HEK293 (cell line): ENCODE results near the gene OR52A5.

Source experiments
- IKZF3 ChIP-seq: fragments of 450-650 bp; IDR thresholded peaks from 2 replicates; pipeline ENCODE4 v1.5.0; 2018; ENCODE audit warnings: missing biosample characterization, mild to moderate bottlenecking, missing genetic modification characterization, moderate library complexity
- WT1 ChIP-seq: fragments of 450-650 bp; formaldehyde crosslinking; IDR thresholded peaks from 2 replicates; pipeline ENCODE4 v1.5.1; 2016; ENCODE audit warnings: missing biosample characterization, missing genetic modification characterization
- ZBTB8A ChIP-seq: fragments of 450-650 bp; formaldehyde crosslinking; IDR thresholded peaks from 2 replicates; pipeline ENCODE4 v1.5.1; 2016; ENCODE audit warnings: missing biosample characterization, missing genetic modification characterization
- ZNF629 ChIP-seq: fragments of 450-650 bp; formaldehyde crosslinking; IDR thresholded peaks from 2 replicates; pipeline ENCODE4 v1.5.1; 2017; ENCODE audit warnings: missing biosample characterization, missing genetic modification characterization
- ZNF768 ChIP-seq: fragments of 450-650 bp; formaldehyde crosslinking; IDR thresholded peaks from 2 replicates; pipeline ENCODE4 v1.5.1; 2018; ENCODE audit warnings: missing biosample characterization, mild to moderate bottlenecking, missing genetic modification characterization
- TF ChIP-seq, protein P1 (sequence below): fragments of 450-650 bp; formaldehyde crosslinking; IDR thresholded peaks from 2 replicates; pipeline ENCODE4 v1.5.1; 2016; ENCODE audit warnings: missing biosample characterization, missing genetic modification characterization

- TF ChIP-seq ZBTB8A (tag by site-specific recombination) = no peak
- TF ChIP-seq ZNF629 (tag by site-specific recombination) = no peak
- TF ChIP-seq, protein P1, sequence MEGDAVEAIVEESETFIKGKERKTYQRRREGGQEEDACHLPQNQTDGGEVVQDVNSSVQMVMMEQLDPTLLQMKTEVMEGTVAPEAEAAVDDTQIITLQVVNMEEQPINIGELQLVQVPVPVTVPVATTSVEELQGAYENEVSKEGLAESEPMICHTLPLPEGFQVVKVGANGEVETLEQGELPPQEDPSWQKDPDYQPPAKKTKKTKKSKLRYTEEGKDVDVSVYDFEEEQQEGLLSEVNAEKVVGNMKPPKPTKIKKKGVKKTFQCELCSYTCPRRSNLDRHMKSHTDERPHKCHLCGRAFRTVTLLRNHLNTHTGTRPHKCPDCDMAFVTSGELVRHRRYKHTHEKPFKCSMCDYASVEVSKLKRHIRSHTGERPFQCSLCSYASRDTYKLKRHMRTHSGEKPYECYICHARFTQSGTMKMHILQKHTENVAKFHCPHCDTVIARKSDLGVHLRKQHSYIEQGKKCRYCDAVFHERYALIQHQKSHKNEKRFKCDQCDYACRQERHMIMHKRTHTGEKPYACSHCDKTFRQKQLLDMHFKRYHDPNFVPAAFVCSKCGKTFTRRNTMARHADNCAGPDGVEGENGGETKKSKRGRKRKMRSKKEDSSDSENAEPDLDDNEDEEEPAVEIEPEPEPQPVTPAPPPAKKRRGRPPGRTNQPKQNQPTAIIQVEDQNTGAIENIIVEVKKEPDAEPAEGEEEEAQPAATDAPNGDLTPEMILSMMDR (tag by site-specific recombination) = no peak
- no peak for TF ChIP-seq WT1 (tag by site-specific recombination)
- no peak for TF ChIP-seq IKZF3 (tag by site-specific recombination)
- TF ChIP-seq ZNF768 (tag by site-specific recombination) = no peak
These were observed at the start of gene OR52A5 for GRCh38 chr11:5137996-5138395.
